GM19395 (cell line): ENCODE results near the gene CCL20.
A peak's percentile ranks its signal among the peaks of the same experiment; 100 is the strongest.
"Not testable (repeated sequence)": the region's sequence is repeated elsewhere in the genome, so short reads cannot be mapped to it uniquely, and the experiment has no call there.

Experiments used
- ATAC-seq: cut with Tn5 transposase; IDR thresholded peaks from one replicate; pipeline ENCODE4 v1.9.1; 2021; ENCODE audit warnings: mild to moderate bottlenecking, moderate library complexity; ENCODE audit not compliant: unreplicated experiment

CCL20 gene

GRCh38 chr2:227828477-227828912 lies 14.9 kb downstream of the CCL20 start:
- no peak for ATAC-seq

GRCh38 chr2:227829337-227829736 lies 15.7 kb downstream of the CCL20 start:
- no peak for ATAC-seq

- no peak for ATAC-seq
Measured at GRCh38 chr2:227834423-227834822, 20.8 kb downstream of the CCL20 start.

- ATAC-seq, result no peak
Measured at GRCh38 chr2:227834916-227835650, 21.4 kb downstream of the CCL20 start.

- not testable (repeated sequence) for ATAC-seq
Measured at GRCh38 chr2:227839339-227840129, 25.9 kb downstream of the CCL20 start.

- ATAC-seq, result no peak
Measured at GRCh38 chr2:227846831-227847230, 33.2 kb downstream of the CCL20 start.

- ATAC-seq, result no peak
Measured at GRCh38 chr2:227848146-227848545, 34.5 kb downstream of the CCL20 start.

GRCh38 chr2:227848586-227848985 lies 34.9 kb downstream of the CCL20 start:
- no peak for ATAC-seq

GRCh38 chr2:227849906-227850305 lies 36.3 kb downstream of the CCL20 start:
- no peak for ATAC-seq

GRCh38 chr2:227853204-227853629 lies 39.6 kb downstream of the CCL20 start:
- no peak for ATAC-seq

- no peak for ATAC-seq
Measured at GRCh38 chr2:227853765-227854271, 40.2 kb downstream of the CCL20 start.

- ATAC-seq, result no peak
Measured at GRCh38 chr2:227855440-227855839, 41.8 kb downstream of the CCL20 start.

- no peak for ATAC-seq
Measured at GRCh38 chr2:227856697-227857096, 43.1 kb downstream of the CCL20 start.

- no peak for ATAC-seq
Measured at GRCh38 chr2:227860221-227860641, 46.6 kb downstream of the CCL20 start.

- no peak for ATAC-seq
Measured at GRCh38 chr2:227861011-227861410, 47.4 kb downstream of the CCL20 start.

GRCh38 chr2:227862227-227862740 lies 48.6 kb downstream of the CCL20 start:
- peak; percentile 60 for ATAC-seq

GRCh38 chr2:227862741-227863588 lies 49.3 kb downstream of the CCL20 start:
- ATAC-seq, result no peak

GRCh38 chr2:227864161-227864756 lies 50.6 kb downstream of the CCL20 start:
- no peak for ATAC-seq

GRCh38 chr2:227865291-227865690 lies 51.6 kb downstream of the CCL20 start:
- no peak for ATAC-seq
